HUES48 (cell line): ENCODE data around the gene BCAS3.
"Not testable (repeated sequence)": the region's sequence is repeated elsewhere in the genome, so short reads cannot be mapped to it uniquely, and the experiment has no call there.

Experiments used
- H3K27ac ChIP-seq: one replicate; pipeline ENCODE4 v1.7.0; 2013; ENCODE audit warnings: low read depth, low read length, inconsistent platforms
- H3K27me3 ChIP-seq: 2 replicates; pipeline ENCODE4 v1.6.1; 2013; ENCODE audit warnings: mild to moderate bottlenecking, low read length; ENCODE audit not compliant: control insufficient read depth, insufficient read depth
- H3K36me3 ChIP-seq: 2 replicates; pipeline ENCODE4 v1.6.1; 2013; ENCODE audit warnings: low read length; ENCODE audit not compliant: control insufficient read depth, insufficient read depth
- H3K4me1 ChIP-seq: 2 replicates; pipeline ENCODE4 v1.6.1; 2013; ENCODE audit warnings: mild to moderate bottlenecking, low read length; ENCODE audit not compliant: control insufficient read depth, insufficient read depth
- H3K4me3 ChIP-seq: 2 replicates; pipeline ENCODE4 v1.5.1; 2013; ENCODE audit warnings: mild to moderate bottlenecking, low read depth, low read length
- H3K9ac ChIP-seq: 2 replicates; pipeline ENCODE4 v1.6.1; 2013; ENCODE audit warnings: mild to moderate bottlenecking, low read depth, low read length, moderate library complexity
- H3K9me3 ChIP-seq: 2 replicates; pipeline ENCODE4 v1.6.1; 2013; ENCODE audit warnings: low read length; ENCODE audit not compliant: control insufficient read depth, insufficient read depth

The BCAS3 gene

DNA sequence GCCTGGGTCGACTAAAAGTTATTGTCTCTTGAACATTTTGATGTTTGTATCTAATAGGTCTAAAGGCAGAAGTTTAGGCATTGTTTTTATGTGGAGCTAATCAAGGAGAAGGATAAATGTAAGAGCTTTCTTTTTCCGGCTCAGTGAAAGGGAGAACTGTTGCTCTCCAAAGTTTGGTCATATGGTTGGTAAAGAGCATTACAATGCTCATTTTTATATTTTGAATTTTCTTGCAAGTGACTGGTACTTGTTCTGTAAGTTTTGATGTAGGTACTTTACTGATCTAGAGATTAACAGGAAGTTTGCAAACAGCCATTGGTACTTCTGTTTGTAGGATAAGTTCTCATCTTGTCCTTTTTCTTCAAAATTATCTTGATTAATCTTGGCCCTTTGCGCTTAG is 30.9 kb upstream of the BCAS3 start:
- H3K4me3 ChIP-seq = no peak overlapping the region
- no peaks in the 10 kb centered on the region for H3K9me3 ChIP-seq
- no peaks in the 10 kb centered on the region for H3K27me3 ChIP-seq
- peaks cover 21% of the 10 kb centered on the region for H3K36me3 ChIP-seq
- H3K9ac ChIP-seq = no peak overlapping the region
- no peak overlapping the region for H3K27ac ChIP-seq
- H3K4me1 ChIP-seq = no peaks in the 10 kb centered on the region

DNA sequence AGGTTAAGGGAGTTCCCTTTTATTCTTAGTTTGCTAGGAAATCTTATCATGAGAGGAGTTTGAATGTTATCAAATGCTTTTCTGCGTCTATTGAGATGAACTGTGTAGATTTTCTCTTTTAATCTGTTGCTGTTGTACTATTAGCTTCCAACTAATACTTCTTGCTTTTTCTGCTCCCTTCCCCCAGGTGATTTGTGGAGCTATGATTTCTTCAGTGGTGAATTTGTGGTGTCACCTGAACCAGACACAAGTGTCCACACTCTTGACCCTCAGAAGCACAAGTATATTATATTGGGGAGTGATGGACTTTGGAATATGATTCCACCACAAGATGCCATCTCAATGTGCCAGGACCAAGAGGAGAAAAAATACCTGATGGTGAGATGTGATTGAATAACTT is 29.9 kb upstream of the BCAS3 start:
- Histone ChIP-seq H3K9me3 (no peaks in the 10 kb centered on the region), H3K27ac (no peak overlapping the region), H3K4me3 (no peak overlapping the region), H3K36me3 (peaks cover 21% of the 10 kb centered on the region), H3K9ac (no peak overlapping the region), H3K4me1 (no peaks in the 10 kb centered on the region), H3K27me3 (no peaks in the 10 kb centered on the region)

DNA sequence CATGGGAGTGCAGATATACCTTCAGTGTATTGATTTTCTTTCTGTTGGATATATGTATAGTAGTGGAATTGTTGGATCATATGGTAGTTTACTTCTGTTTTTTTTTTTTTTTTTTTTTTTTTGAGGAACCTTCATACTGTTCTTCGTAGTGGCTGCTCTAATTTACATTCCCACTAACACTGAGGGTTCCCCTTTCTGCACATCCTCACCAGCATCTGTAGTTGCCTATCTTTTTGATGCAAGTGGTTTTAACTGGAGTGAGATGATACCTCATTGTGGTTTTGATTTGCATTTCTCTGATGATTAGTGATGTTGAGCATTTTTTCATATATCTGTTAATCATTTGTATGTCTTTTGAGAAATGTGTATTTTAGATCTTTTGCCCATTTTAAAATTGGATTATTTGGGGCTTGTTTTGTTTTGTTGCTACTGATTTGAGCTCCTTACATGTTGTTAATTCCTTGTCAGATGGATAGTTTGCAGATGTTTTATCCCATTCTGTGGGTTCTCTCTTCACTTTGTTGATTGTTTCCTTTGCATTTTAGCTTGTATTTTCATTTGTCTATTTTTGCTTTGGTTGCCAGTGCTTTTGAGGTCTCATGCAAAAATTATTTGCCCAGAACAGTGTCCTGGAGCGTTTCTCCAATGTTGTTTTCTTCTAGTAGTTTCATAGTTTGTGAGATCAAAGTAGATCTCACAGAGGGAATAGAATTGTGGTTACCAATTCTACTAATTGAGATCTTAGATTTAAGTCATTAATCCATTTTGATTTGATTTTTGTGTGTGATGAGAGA is 25.0 kb upstream of the BCAS3 start:
- Histone ChIP-seq H3K36me3 (peaks cover 33% of the 10 kb centered on the region), H3K4me3 (no peak overlapping the region), H3K9ac (no peak overlapping the region), H3K4me1 (no peaks in the 10 kb centered on the region), H3K9me3 (no peaks in the 10 kb centered on the region), H3K27ac (no peak overlapping the region), H3K27me3 (no peaks in the 10 kb centered on the region)

DNA sequence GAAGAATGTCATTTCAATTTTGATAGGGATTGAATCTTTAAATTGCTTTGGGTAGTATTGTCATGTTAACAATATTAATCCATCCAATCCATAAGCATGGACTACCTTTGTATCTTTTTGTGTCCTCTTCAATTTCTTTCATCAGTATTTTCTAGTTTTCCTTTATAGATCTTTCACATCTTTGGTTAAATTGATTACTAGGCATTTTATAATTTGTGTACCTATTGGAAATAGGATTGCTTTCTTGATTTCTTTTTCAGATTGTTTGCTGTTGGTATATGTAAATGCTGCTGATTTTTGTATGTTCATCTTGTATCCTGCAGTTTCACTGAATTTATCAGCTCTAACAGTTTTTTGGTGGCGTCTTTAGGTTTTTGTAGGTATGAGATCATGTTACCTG is 24.1 kb upstream of the BCAS3 start:
- Histone ChIP-seq H3K9ac (no peak overlapping the region), H3K27me3 (no peaks in the 10 kb centered on the region), H3K4me1 (no peaks in the 10 kb centered on the region), H3K27ac (no peak overlapping the region), H3K36me3 (peaks cover 26% of the 10 kb centered on the region), H3K9me3 (no peaks in the 10 kb centered on the region), H3K4me3 (no peak overlapping the region)

DNA sequence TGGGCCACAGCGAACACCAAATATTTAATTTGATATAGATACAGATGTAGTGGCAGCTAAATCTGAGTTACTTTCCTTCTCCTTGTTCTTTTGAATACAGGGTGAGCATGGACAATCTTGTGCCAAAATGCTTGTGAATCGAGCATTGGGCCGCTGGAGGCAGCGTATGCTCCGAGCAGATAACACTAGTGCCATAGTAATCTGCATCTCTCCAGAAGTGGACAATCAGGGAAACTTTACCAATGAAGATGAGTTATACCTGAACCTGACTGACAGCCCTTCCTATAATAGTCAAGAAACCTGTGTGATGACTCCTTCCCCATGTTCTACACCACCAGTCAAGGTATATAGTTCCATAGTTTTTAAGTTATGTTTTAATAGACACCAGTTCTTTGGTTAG is 21.2 kb upstream of the BCAS3 start:
- Histone ChIP-seq H3K36me3 (peaks cover 13% of the 10 kb centered on the region), H3K9me3 (no peaks in the 10 kb centered on the region), H3K4me3 (no peak overlapping the region), H3K4me1 (no peaks in the 10 kb centered on the region), H3K27ac (no peak overlapping the region), H3K27me3 (no peaks in the 10 kb centered on the region), H3K9ac (no peak overlapping the region)

DNA sequence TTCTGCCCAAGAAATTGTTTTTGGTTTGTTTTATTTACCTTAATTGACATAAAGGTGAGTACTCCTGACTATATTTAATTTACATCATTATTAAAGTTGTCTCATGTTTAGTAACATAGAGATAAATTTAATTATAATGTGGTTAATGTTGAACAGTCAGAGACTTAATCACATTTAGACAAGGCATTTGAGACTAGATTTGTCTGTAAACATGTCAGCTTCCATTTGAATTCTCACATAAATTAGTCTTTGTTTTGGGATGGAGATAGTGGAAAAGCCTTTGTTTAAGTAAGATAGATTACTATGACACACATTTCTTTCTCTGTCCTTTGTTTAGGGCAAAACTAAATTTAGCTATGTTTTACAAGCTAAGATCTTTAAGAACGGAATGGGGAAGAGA is 18.5 kb upstream of the BCAS3 start:
- Histone ChIP-seq H3K36me3 (peaks cover 24% of the 10 kb centered on the region), H3K4me3 (no peak overlapping the region), H3K27ac (no peak overlapping the region), H3K27me3 (no peaks in the 10 kb centered on the region), H3K9ac (no peak overlapping the region), H3K9me3 (no peaks in the 10 kb centered on the region), H3K4me1 (no peaks in the 10 kb centered on the region)

DNA sequence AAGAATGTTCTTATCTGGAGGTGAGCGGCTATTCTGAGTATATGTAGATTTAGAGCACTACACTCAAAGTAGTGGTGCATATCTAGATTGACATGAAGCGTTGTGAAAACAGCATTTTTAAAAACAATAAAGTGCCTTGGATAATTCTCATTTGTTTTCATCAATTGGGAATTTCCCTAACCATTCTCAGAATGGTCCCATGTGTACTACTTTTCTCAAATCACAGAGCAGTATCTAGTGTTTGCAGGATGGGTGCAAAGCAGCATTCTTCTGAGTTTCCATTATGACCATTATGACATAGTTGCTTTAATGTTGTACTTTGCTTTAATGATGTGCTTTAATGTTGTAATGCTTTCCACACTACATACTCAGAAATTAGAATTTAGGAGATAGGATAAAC is 16.2 kb upstream of the BCAS3 start:
- no peak overlapping the region for H3K4me3 ChIP-seq
- no peaks in the 10 kb centered on the region for H3K4me1 ChIP-seq
- no peak overlapping the region for H3K27ac ChIP-seq
- H3K36me3 ChIP-seq = peaks cover 25% of the 10 kb centered on the region
- H3K9me3 ChIP-seq = no peaks in the 10 kb centered on the region
- no peak overlapping the region for H3K9ac ChIP-seq
- H3K27me3 ChIP-seq = no peaks in the 10 kb centered on the region

DNA sequence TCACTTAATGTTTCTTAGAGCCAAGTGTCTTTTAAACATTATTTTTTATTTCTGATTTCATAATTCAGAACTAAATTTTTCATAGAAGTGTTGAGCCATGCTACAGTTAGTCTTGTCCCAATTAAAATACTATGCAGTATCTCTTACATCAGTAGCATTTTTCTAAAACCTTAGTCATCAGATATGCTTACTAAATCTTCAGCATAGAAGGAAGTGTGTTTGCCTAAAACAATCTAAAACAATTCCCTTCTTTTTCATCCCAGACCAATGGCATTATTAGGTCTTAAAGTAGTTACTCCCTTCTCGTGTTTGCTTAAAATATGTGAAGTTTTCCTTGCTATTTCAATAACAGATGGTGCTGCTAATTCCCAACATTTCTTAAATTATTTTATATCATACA is 13.6 kb upstream of the BCAS3 start:
- no peaks in the 10 kb centered on the region for H3K9me3 ChIP-seq
- H3K4me1 ChIP-seq = no peaks in the 10 kb centered on the region
- no peaks in the 10 kb centered on the region for H3K27me3 ChIP-seq
- H3K4me3 ChIP-seq = no peak overlapping the region
- H3K36me3 ChIP-seq = peaks cover 14% of the 10 kb centered on the region
- H3K27ac ChIP-seq = no peak overlapping the region
- no peak overlapping the region for H3K9ac ChIP-seq

DNA sequence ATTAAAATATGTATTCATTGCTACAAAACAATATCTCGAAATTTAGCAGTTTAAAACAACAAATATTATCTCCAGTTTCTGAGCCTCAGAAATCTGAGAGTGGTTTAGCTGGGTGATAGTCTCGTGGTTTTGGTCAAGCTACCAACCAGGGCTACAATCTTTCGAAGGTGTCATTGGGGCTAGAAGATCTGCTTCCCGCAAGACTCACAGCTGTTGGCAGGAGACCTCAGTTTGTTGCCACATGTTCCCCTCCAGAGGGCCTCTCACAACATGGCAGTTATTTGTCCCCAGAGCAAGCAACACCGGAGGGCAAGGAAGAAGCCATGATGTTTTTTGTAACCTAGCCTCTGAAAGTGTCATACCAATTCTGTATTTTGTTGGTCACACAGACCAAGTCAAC is 12.0 kb upstream of the BCAS3 start:
- H3K36me3 ChIP-seq = peaks cover 14% of the 10 kb centered on the region
- no peaks in the 10 kb centered on the region for H3K27me3 ChIP-seq
- H3K4me1 ChIP-seq = no peaks in the 10 kb centered on the region
- H3K4me3 ChIP-seq = no peak overlapping the region
- H3K9me3 ChIP-seq = no peaks in the 10 kb centered on the region
- no peak overlapping the region for H3K9ac ChIP-seq
- no peak overlapping the region for H3K27ac ChIP-seq

DNA sequence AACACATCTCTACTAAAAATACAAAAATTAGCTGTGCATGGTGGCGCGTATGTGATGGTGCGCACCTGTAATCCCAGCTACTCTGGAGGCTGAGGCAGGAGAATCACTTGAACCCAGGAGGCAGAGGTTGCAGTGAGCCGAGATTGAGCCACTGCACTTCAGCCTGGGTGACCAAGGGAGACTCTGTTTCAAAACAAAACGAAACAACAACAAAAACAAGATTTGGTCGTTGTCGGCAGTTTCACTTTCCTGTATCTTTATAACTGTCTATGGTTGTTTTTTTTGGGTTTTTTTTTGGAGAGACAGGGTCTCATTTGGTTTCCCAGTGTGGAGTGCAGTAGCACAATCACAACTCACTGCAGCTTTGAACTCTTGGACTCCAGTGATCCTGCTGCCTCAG is 8.9 kb upstream of the BCAS3 start:
- not testable (repeated sequence) for H3K4me1 ChIP-seq, H3K27ac ChIP-seq, H3K9me3 ChIP-seq, H3K27me3 ChIP-seq, H3K36me3 ChIP-seq, H3K4me3 ChIP-seq, H3K9ac ChIP-seq

DNA sequence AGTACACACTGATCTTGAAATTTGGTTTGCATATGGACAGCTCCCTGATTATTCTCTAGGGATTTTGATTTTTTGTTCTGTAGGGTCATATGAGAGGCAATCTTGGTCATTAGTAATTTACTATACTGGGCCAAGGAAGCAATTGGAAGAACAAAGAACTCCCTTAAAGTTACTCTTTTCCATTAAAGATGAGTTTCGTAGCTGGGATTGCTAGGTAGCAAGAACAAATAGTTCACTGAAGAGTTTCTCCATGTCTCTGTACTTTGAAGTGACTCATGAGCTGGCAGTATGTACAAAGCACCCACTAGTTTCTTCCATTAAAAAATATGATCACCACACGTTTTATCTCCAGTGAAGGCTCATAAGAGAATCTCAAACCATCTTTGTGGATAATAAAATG is 6.2 kb upstream of the BCAS3 start:
- no peaks in the 10 kb centered on the region for H3K4me1 ChIP-seq
- H3K27me3 ChIP-seq = no peaks in the 10 kb centered on the region
- no peaks in the 10 kb centered on the region for H3K36me3 ChIP-seq
- no peaks in the 10 kb centered on the region for H3K9me3 ChIP-seq
- H3K9ac ChIP-seq = no peak overlapping the region
- H3K4me3 ChIP-seq = no peak overlapping the region
- H3K27ac ChIP-seq = no peak overlapping the region
